Mononuclear cell (primary cell): ENCODE measurements around the gene GRIN1. TPM values are rescaled to one million over a fixed set of nuclear protein-coding genes. Genes with fewer than 3 reads are reported as not detected.

ENCODE experiments used
- H3K27me3 ChIP-seq: 2 replicates; pipeline ENCODE4 v1.6.0; 2011; ENCODE audit warnings: low read length, control low read depth; ENCODE audit not compliant: insufficient read depth
- H3K4me1 ChIP-seq: 2 replicates; pipeline ENCODE4 v1.5.1; 2011; ENCODE audit warnings: mild to moderate bottlenecking, low read length, control low read depth; ENCODE audit not compliant: insufficient read depth
- H3K4me3 ChIP-seq: 2 replicates; pipeline ENCODE4 v1.5.1; 2011; ENCODE audit warnings: mild to moderate bottlenecking, low read length, moderate library complexity
- H3K9me3 ChIP-seq: 2 replicates; pipeline ENCODE4 v1.5.1; 2011; ENCODE audit warnings: low read depth, mild to moderate bottlenecking, control low read depth, low read length
- total RNA-seq: library from RNA; depleted of rRNA; stranded (reverse); fragments of >200 nt; gene quantifications from one replicate; pipeline ENCODE4 v1.2.3, GENCODE V29; 2012

GRIN1 gene
- total RNA-seq, 1 donor: not detected

GRCh38 chr9:137136261-137136880 lies 2.6 kb upstream of the GRIN1 start:
- peaks cover 42% of the 10 kb centered on the region for H3K27me3 ChIP-seq
- no peak overlapping the region for H3K4me3 ChIP-seq
- H3K9me3 ChIP-seq: no peaks in the 10 kb centered on the region
- no peaks in the 10 kb centered on the region for H3K4me1 ChIP-seq

- Histone ChIP-seq H3K27me3 (peaks cover 42% of the 10 kb centered on the region), H3K4me3 (no peak overlapping the region), H3K4me1 (no peaks in the 10 kb centered on the region), H3K9me3 (no peaks in the 10 kb centered on the region)
Measured at GRCh38 chr9:137136881-137137607, 1.9 kb upstream of the GRIN1 start.

GRCh38 chr9:137138058-137138721 lies 764 bp upstream of the GRIN1 start:
- Histone ChIP-seq H3K9me3 (no peaks in the 10 kb centered on the region), H3K4me1 (no peaks in the 10 kb centered on the region), H3K27me3 (peaks cover 42% of the 10 kb centered on the region), H3K4me3 (no peak overlapping the region)

GRCh38 chr9:137139468-137140150 lies 655 bp downstream of the GRIN1 start:
- H3K4me3 ChIP-seq: no peak overlapping the region
- H3K9me3 ChIP-seq: no peaks in the 10 kb centered on the region
- no peaks in the 10 kb centered on the region for H3K4me1 ChIP-seq
- H3K27me3 ChIP-seq: peaks cover 42% of the 10 kb centered on the region

- peaks cover 42% of the 10 kb centered on the region for H3K27me3 ChIP-seq
- no peaks in the 10 kb centered on the region for H3K9me3 ChIP-seq
- no peaks in the 10 kb centered on the region for H3K4me1 ChIP-seq
- no peak overlapping the region for H3K4me3 ChIP-seq
Measured at GRCh38 chr9:137140151-137141012, 1.4 kb downstream of the GRIN1 start.

GRCh38 chr9:137141050-137141810 lies 2.3 kb downstream of the GRIN1 start:
- H3K4me1 ChIP-seq: no peaks in the 10 kb centered on the region
- H3K4me3 ChIP-seq: no peak overlapping the region
- peaks cover 37% of the 10 kb centered on the region for H3K27me3 ChIP-seq
- H3K9me3 ChIP-seq: no peaks in the 10 kb centered on the region

GRCh38 chr9:137141976-137142936 lies 3.3 kb downstream of the GRIN1 start:
- peaks cover 31% of the 10 kb centered on the region for H3K27me3 ChIP-seq
- H3K4me3 ChIP-seq: no peak overlapping the region
- H3K4me1 ChIP-seq: no peaks in the 10 kb centered on the region
- H3K9me3 ChIP-seq: no peaks in the 10 kb centered on the region

- Histone ChIP-seq H3K9me3 (no peaks in the 10 kb centered on the region), H3K4me3 (no peak overlapping the region), H3K27me3 (peaks cover 19% of the 10 kb centered on the region), H3K4me1 (no peaks in the 10 kb centered on the region)
Measured at GRCh38 chr9:137143459-137143858, 4.5 kb downstream of the GRIN1 start.

- H3K27me3 ChIP-seq: peaks cover under 1% of the 10 kb centered on the region
- no peaks in the 10 kb centered on the region for H3K4me1 ChIP-seq
Measured at GRCh38 chr9:137145731-137146526, 7.0 kb downstream of the GRIN1 start.

GRCh38 chr9:137146527-137146918 lies 7.6 kb downstream of the GRIN1 start:
- Histone ChIP-seq H3K27me3 (no peaks in the 10 kb centered on the region), H3K4me1 (no peaks in the 10 kb centered on the region), H3K9me3 (no peaks in the 10 kb centered on the region), H3K4me3 (no peak overlapping the region)

More at GRCh38 chr9:137145731-137146526, 7.0 kb downstream of the GRIN1 start:
- Histone ChIP-seq H3K4me3 (no peak overlapping the region), H3K9me3 (no peaks in the 10 kb centered on the region)

GRCh38 chr9:137147091-137147792 lies 8.3 kb downstream of the GRIN1 start:
- Histone ChIP-seq H3K9me3 (no peaks in the 10 kb centered on the region), H3K27me3 (no peaks in the 10 kb centered on the region), H3K4me1 (no peaks in the 10 kb centered on the region), H3K4me3 (no peak overlapping the region)

GRCh38 chr9:137147793-137148160 lies 8.8 kb downstream of the GRIN1 start:
- Histone ChIP-seq H3K9me3 (no peaks in the 10 kb centered on the region), H3K4me3 (no peak overlapping the region), H3K4me1 (no peaks in the 10 kb centered on the region), H3K27me3 (no peaks in the 10 kb centered on the region)
